AG04450 (cell line): Measurements from ENCODE around the gene LTBP2. TPM values are rescaled to one million over a fixed set of nuclear protein-coding genes. Genes with fewer than 3 reads are reported as not detected.
"Not testable (repeated sequence)": the region's sequence is repeated elsewhere in the genome, so short reads cannot be mapped to it uniquely, and the experiment has no call there.

Experiments used
- CTCF ChIA-PET: fragments of 300-600, 350-600 bp; formaldehyde crosslinking; extraction: SDS; loops from one replicate; lab custom pipeline; 2022; ENCODE audit warnings: antibody characterized with exemption, inconsistent platforms; lab: Charles Lee
- POLR2A ChIA-PET: fragments of 350-600 bp; formaldehyde crosslinking; extraction: SDS; loops from one replicate; lab custom pipeline; 2021; ENCODE audit warnings: antibody characterized with exemption, inconsistent platforms; lab: Yijun Ruan, JAX
- DNase-seq: peaks from one replicate; pipeline ENCODE4 v3.0.0-alpha.2; 2011; ENCODE audit warnings: low read depth, low spot score
- H3K27ac ChIP-seq: one replicate; pipeline ENCODE4 v1.5.1; 2012; ENCODE audit warnings: low read depth, low read length, control low read depth
- H3K27me3 ChIP-seq: one replicate; pipeline ENCODE4 v1.6.0; 2012; ENCODE audit warnings: low read length; ENCODE audit not compliant: control insufficient read depth, insufficient read depth
- H3K4me3 ChIP-seq: 2 replicates; pipeline ENCODE4 v1.5.1; 2011; ENCODE audit warnings: mild to moderate bottlenecking, low read depth, low read length, control low read depth
- H3K9me3 ChIP-seq: 2 replicates; pipeline ENCODE4 v1.5.1; 2012; ENCODE audit warnings: low read length; ENCODE audit not compliant: control insufficient read depth, insufficient read depth
- polyA plus RNA-seq: library from polyadenylated mRNA; depleted of rRNA; stranded (reverse); fragments of >200 nt; gene quantifications from 2 replicates; pipeline ENCODE4 v1.2.3, GENCODE V29; 2011
- TF ChIP-seq, protein P1 (sequence below): IDR thresholded peaks from 2 replicates; pipeline ENCODE4 v1.5.1; 2011; ENCODE audit warnings: low read depth, low read length, control low read depth, inconsistent platforms

Gene LTBP2
- polyA plus RNA-seq, 1 experiment = 44.3 TPM

DNA sequence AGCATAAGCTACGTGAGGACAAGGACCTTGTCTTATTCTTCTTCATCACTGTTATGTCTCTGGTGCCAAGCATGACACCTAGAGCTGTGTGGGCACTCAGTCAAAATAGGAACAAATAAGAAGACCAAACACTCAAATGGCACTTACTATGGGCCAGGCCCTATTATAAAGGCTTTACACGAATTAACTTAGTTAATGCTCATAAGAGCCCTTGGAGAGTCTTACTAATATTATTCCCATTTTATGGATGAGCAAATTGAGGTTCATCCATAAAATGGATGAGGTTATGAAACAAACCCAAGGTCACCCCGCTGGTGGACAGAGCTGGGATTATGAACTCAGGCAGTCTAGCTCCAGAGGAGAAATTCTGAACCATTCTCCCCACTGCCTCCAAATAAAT, 70.8 kb downstream of the LTBP2 start:
- TF ChIP-seq, protein P1, sequence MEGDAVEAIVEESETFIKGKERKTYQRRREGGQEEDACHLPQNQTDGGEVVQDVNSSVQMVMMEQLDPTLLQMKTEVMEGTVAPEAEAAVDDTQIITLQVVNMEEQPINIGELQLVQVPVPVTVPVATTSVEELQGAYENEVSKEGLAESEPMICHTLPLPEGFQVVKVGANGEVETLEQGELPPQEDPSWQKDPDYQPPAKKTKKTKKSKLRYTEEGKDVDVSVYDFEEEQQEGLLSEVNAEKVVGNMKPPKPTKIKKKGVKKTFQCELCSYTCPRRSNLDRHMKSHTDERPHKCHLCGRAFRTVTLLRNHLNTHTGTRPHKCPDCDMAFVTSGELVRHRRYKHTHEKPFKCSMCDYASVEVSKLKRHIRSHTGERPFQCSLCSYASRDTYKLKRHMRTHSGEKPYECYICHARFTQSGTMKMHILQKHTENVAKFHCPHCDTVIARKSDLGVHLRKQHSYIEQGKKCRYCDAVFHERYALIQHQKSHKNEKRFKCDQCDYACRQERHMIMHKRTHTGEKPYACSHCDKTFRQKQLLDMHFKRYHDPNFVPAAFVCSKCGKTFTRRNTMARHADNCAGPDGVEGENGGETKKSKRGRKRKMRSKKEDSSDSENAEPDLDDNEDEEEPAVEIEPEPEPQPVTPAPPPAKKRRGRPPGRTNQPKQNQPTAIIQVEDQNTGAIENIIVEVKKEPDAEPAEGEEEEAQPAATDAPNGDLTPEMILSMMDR = no peak
- POLR2A ChIA-PET = no interaction called here
- Histone ChIP-seq H3K4me3 (no peak overlapping the region), H3K27ac (no peak overlapping the region), H3K27me3 (no peaks in the 10 kb centered on the region), H3K9me3 (no peaks in the 10 kb centered on the region)
- CTCF ChIA-PET = no interaction called here
- no peak for DNase-seq

DNA sequence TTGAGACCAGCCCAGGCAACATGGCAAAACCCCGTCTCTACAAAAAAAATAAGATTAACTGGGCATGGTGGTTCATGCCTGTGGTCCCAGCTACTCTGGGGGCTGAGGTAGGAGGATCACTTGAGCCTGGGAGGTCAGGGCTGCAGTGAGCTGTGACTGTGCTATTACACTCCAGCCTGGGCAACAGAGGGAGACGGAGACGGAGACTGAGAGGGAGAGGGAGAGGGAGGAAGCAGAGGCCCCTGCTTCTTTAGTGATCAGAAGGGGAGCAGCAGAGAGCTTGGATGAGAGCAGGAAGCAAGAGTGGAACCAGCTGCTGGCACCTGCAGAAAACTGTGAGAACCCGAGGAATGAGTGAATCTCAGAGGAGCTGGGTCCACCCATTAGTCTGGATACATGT, 72.5 kb downstream of the LTBP2 start:
- Histone ChIP-seq H3K27ac (peak overlapping the region; percentile 31), H3K4me3 (no peak overlapping the region), H3K9me3 (no peaks in the 10 kb centered on the region), H3K27me3 (no peaks in the 10 kb centered on the region)
- POLR2A ChIA-PET = no interaction called here
- CTCF ChIA-PET = interaction anchor here (1.2 kb wide), 1 partner anchor 265 kb away, joined by 4 read pairs; no protein-coding TSS in a partner anchor
- DNase-seq = no peak
- TF ChIP-seq, protein P1 = no peak

DNA sequence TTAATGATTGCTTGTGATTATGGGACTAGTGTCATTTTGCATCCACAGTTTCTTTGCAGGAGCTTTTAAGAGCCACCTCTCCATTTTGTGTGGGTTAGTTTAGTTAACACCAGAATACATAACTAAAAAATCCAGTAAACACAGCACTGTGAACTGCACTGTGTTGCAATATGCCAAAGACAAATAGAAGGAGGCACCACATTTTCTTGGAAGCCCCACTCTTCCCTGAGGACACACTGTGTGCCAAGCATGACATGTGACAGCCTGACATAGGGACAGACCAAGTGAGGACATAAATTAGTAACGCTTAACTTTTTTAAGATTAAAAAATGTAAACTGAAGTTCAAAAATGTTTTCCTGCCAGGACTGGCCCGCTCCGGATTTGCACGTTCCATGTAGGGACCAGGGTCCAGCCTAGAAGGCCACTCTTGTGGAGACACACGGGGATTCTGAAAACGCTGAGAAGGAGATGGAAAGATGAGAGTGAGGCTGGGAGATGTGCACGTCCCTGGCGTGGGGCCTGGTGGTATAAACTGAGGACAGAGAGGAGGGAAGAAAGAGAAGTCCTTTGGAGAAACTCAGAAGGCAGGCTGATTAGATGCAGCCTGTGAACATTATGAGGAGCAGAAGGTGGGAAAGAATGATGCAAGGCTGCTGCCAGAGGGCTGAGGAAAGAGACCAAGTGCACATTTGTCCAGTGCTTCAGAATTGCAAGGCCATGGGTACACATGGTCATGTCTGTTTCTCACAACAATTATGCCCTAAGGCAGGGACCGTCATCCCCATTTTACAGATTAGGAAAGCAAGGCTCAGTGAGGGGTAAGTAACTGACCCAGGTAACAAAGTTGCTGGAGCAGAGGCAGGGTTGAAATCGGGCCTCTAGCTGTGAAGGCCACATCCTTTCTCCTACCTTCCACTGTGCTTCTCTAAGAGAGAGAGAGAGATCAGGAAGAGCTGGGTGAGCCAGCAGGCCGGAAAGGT, 73.3 kb downstream of the LTBP2 start:
- TF ChIP-seq, protein P1 = no peak
- H3K27ac ChIP-seq = no peak overlapping the region
- CTCF ChIA-PET = no interaction called here
- POLR2A ChIA-PET = interaction anchor here (0.7 to 0.8 kb wide), 2 partner anchors 23 to 118 kb away, joined by 3 to 4 read pairs; no protein-coding TSS in a partner anchor
- H3K4me3 ChIP-seq = no peak overlapping the region
- DNase-seq = no peak
- no peaks in the 10 kb centered on the region for H3K9me3 ChIP-seq
- no peaks in the 10 kb centered on the region for H3K27me3 ChIP-seq

DNA sequence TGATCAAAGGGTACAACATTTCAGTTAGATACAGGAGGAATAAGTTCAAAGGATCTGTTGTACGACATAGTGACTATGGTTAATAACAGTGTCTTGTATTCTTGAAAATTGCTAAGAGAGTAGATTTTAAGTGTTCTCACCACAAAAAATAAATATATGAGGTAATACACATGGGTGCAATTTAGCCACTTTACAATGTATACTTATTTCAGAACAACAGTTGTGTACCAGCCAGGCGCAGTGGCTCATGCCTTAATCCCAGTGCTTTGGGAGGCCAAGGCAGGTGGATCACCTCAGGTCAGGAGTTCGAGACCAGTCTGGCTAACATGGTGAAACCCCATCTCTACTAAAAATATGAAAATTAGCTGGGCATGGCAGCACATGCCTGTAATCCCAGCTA, 75.7 kb downstream of the LTBP2 start:
- H3K4me3 ChIP-seq, CTCF ChIA-PET, POLR2A ChIA-PET, H3K27ac ChIP-seq, H3K27me3 ChIP-seq, DNase-seq, H3K9me3 ChIP-seq: not testable (repeated sequence)

DNA sequence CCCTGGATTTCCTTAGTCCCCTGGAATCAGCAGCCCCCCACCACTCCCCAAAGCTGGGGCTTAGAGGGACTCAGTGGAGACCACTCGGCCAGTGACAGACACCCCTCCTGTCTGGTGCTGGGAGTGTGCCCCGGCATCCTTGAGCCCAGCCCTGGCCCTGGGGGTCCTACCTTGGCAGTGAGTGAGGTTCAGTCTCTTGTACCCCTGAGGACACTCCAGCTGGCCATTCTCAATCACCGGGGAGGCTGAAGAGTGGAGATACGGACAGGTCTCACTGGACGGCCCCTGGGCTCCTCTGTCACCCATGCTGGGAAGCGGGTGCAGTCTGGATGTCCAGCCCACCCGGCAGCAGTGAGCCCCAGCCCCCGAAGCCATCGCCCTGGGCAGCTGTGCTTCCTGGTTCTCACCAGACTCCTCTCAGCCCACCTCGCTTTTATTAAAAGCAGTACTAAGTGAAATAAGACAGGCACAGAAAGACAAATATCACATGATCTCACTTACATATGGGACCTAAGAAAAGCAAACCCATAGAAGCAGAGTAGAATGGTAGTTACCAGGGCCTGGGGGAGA, 76.2 kb downstream of the LTBP2 start:
- Histone ChIP-seq H3K9me3 (no peaks in the 10 kb centered on the region), H3K4me3 (no peak overlapping the region), H3K27me3 (no peaks in the 10 kb centered on the region), H3K27ac (no peak overlapping the region)
- no peak for DNase-seq
- TF ChIP-seq, protein P1 = no peak
- ChIA-PET POLR2A (no interaction called here), CTCF (no interaction called here)
